DOHH2 (cell line): Measurements from ENCODE around the gene ELP2.

Source experiments
- CTCF ChIP-seq: fragments of 200-600 bp; sonication (generic); IDR thresholded peaks from one replicate; pipeline ENCODE4 v1.5.1; 2014; ENCODE audit warnings: antibody characterized with exemption, mild to moderate bottlenecking, low read depth, low read length; ENCODE audit not compliant: poor library complexity, severe bottlenecking
- EZH2phosphoT487 ChIP-seq: fragments of 200-600 bp; sonication (generic); IDR thresholded peaks from 2 replicates; pipeline ENCODE4 v1.6.1; 2017; ENCODE audit warnings: borderline replicate concordance, mild to moderate bottlenecking, antibody characterized with exemption, low read length, moderate library complexity, mixed read lengths

- TF ChIP-seq CTCF (no peak), EZH2phosphoT487 (no peak)
These were observed 3.1 kb downstream of the ELP2 start for GRCh38 chr18:36132756-36133155.
